AG04450 (cell line): ENCODE results near the gene DNAJC22. TPM values are rescaled to one million over a fixed set of nuclear protein-coding genes. Genes with fewer than 3 reads are reported as not detected.
A peak's percentile ranks its signal among the peaks of the same experiment; 100 is the strongest.

Experiments
- CTCF ChIA-PET: fragments of 300-600, 350-600 bp; formaldehyde crosslinking; extraction: SDS; loops from one replicate; lab custom pipeline; 2022; ENCODE audit warnings: antibody characterized with exemption, inconsistent platforms; lab: Charles Lee
- POLR2A ChIA-PET: fragments of 350-600 bp; formaldehyde crosslinking; extraction: SDS; loops from one replicate; lab custom pipeline; 2021; ENCODE audit warnings: antibody characterized with exemption, inconsistent platforms; lab: Yijun Ruan, JAX
- DNase-seq: peaks from one replicate; pipeline ENCODE4 v3.0.0-alpha.2; 2011; ENCODE audit warnings: low read depth, low spot score
- H3K27ac ChIP-seq: one replicate; pipeline ENCODE4 v1.5.1; 2012; ENCODE audit warnings: low read depth, low read length, control low read depth
- H3K27me3 ChIP-seq: one replicate; pipeline ENCODE4 v1.6.0; 2012; ENCODE audit warnings: low read length; ENCODE audit not compliant: control insufficient read depth, insufficient read depth
- H3K4me3 ChIP-seq: 2 replicates; pipeline ENCODE4 v1.5.1; 2011; ENCODE audit warnings: mild to moderate bottlenecking, low read depth, low read length, control low read depth
- H3K9me3 ChIP-seq: 2 replicates; pipeline ENCODE4 v1.5.1; 2012; ENCODE audit warnings: low read length; ENCODE audit not compliant: control insufficient read depth, insufficient read depth
- polyA plus RNA-seq: library from polyadenylated mRNA; depleted of rRNA; stranded (reverse); fragments of >200 nt; gene quantifications from 2 replicates; pipeline ENCODE4 v1.2.3, GENCODE V29; 2011
- TF ChIP-seq, protein P1 (sequence below): IDR thresholded peaks from 2 replicates; pipeline ENCODE4 v1.5.1; 2011; ENCODE audit warnings: low read depth, low read length, control low read depth, inconsistent platforms

The DNAJC22 gene
- polyA plus RNA-seq, 1 experiment: 12.2 TPM

DNA sequence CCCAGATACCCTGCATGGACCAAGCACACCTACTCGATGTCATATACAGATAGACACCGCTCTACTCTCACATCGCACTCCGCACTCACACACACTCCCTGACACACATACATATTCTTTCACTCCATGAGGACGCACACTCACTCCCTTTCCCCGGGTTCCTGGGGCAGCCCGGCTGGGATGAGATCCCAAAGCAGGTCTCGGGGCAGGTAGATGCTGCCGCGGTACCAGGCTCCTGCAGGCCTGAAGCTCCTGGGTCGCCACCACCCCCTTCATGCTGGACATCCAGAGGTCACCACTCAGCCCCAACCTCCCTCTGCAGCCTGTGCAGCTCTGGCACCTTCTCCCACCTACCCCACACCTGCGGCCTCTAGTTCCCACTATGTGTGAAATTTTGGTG lies 12.0 kb upstream of the DNAJC22 start:
- Histone ChIP-seq H3K27me3 (peaks cover 53% of the 10 kb centered on the region), H3K4me3 (no peak overlapping the region), H3K27ac (no peak overlapping the region), H3K9me3 (peaks cover 5% of the 10 kb centered on the region; the same call in 1 of the 2 replicates)
- TF ChIP-seq, protein P1, sequence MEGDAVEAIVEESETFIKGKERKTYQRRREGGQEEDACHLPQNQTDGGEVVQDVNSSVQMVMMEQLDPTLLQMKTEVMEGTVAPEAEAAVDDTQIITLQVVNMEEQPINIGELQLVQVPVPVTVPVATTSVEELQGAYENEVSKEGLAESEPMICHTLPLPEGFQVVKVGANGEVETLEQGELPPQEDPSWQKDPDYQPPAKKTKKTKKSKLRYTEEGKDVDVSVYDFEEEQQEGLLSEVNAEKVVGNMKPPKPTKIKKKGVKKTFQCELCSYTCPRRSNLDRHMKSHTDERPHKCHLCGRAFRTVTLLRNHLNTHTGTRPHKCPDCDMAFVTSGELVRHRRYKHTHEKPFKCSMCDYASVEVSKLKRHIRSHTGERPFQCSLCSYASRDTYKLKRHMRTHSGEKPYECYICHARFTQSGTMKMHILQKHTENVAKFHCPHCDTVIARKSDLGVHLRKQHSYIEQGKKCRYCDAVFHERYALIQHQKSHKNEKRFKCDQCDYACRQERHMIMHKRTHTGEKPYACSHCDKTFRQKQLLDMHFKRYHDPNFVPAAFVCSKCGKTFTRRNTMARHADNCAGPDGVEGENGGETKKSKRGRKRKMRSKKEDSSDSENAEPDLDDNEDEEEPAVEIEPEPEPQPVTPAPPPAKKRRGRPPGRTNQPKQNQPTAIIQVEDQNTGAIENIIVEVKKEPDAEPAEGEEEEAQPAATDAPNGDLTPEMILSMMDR: no peak
- ChIA-PET CTCF (interaction anchor here (0.6 to 4.9 kb wide), 4 partner anchors 12 to 245 kb away, joined by 3 to 72 read pairs (median 7); partner anchors contain the start of gene DNAJC22), POLR2A (interaction anchor here (0.9 kb wide), 1 partner anchor 12 kb away, joined by 3 read pairs; the partner anchor contains the start of gene TROAP)
- no peak for DNase-seq

DNA sequence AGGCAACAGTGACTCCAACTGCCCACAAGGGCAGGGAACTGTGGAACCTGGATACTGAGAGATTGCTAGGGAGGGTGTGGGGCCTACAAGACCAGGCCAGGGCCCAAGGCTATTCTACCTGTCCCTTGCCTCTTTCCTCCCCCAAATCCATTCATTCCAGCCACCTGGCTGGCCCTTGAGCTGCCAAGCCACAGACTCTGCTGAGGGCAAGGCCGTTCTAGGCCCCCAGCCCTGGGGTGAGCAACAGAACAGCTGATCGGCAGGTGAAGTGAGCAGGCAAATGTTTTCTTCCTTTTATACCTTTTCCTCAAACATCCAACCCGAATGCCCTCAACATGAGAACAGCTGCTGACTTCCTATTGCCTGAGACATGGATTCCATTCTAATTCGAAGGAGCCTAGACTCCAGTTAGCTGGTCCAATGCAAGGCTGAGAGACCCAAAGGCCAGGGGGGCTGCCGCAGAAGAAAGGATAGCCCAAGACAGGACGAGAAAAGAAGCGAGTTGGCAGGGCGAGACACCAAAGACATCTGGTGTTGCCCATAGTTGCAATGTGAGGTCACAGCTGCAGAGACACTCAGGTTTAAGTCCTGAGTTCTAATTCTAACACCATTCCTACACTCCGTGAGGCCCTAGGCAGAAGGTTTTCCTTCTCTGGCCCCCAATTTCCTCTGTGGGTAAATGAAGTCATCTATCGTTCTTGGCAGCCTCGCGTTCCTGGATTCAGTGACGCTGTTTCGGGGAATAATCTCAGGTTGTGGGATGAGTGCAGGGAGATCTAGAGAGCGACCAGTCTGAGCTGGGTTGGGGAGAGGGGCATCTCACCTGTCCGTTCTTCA lies 11.4 kb upstream of the DNAJC22 start:
- H3K9me3 ChIP-seq: peaks cover 5% of the 10 kb centered on the region; the same call in 1 of the 2 replicates
- no peak overlapping the region for H3K4me3 ChIP-seq
- no peak for DNase-seq
- ChIA-PET CTCF (interaction anchor here (0.6 to 4.9 kb wide), 4 partner anchors 12 to 245 kb away, joined by 3 to 72 read pairs (median 7); partner anchors contain the start of gene DNAJC22), POLR2A (interaction anchor here (0.9 kb wide), 1 partner anchor 12 kb away, joined by 3 read pairs; the partner anchor contains the start of gene TROAP)
- H3K27me3 ChIP-seq: peaks cover 58% of the 10 kb centered on the region
- TF ChIP-seq, protein P1: no peak
- H3K27ac ChIP-seq: no peak overlapping the region

GRCh38 chr12:49335955-49336644 lies 10.6 kb upstream of the DNAJC22 start:
- Histone ChIP-seq H3K4me3 (no peak overlapping the region), H3K27me3 (peaks cover 64% of the 10 kb centered on the region), H3K9me3 (peaks cover 5% of the 10 kb centered on the region; the same call in 1 of the 2 replicates), H3K27ac (no peak overlapping the region)
- CTCF ChIA-PET: interaction anchor here (1.0 to 4.9 kb wide), 4 partner anchors 12 to 244 kb away, joined by 4 to 72 read pairs (median 10); no protein-coding TSS in a partner anchor
- DNase-seq: no peak
- TF ChIP-seq, protein P1: no peak
- POLR2A ChIA-PET: no interaction called here

- H3K9me3 ChIP-seq: peaks cover 5% of the 10 kb centered on the region; the same call in 1 of the 2 replicates
- ChIA-PET CTCF (interaction anchor here (0.6 to 2.8 kb wide), 12 partner anchors 10 to 283 kb away, joined by 3 to 16 read pairs (median 4); partner anchors contain the start of genes DNAJC22 and TROAP), POLR2A (interaction anchor here (1.0 kb wide), 1 partner anchor 11 kb away, joined by 4 read pairs; no protein-coding TSS in a partner anchor)
- H3K27ac ChIP-seq: no peak within 1 kb of the TSS
- TF ChIP-seq, protein P1: peak; percentile 83
- DNase-seq: no peak
- H3K27me3 ChIP-seq: peaks cover 72% of the 10 kb centered on the region
- H3K4me3 ChIP-seq: peak within 1 kb of the TSS; percentile 52
These were observed 9.8 kb upstream of the DNAJC22 start, which contains the start of gene C1QL4 for GRCh38 chr12:49336645-49337584. C1QL4 (minus strand) TSS chr12:49337188; CDS start chr12:49336477, 711 bp downstream.
